ENCODE data around the gene RALB.

Gene RALB

DNA sequence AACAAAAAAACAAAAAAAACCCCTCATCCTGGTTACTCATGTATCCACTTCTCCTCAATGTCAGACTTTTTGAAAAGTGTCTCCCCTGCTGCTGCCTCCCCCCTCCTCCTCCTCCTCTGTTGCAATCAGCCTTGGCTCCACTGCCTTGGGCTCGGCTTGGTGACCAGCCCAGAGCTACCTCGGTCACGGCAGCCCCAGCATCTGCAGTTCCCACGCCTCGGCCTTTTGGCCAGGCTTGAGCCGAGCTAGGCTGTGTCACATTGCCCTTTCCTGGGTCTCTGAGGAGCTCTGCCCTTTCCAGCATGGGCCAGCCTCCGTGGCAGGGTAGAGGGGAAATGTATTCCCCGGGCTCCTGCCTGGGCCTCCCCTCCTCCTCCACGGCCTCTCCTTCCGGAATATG lies 70.6 kb downstream of the RALB start:
- TF ChIP-seq, protein P1, sequence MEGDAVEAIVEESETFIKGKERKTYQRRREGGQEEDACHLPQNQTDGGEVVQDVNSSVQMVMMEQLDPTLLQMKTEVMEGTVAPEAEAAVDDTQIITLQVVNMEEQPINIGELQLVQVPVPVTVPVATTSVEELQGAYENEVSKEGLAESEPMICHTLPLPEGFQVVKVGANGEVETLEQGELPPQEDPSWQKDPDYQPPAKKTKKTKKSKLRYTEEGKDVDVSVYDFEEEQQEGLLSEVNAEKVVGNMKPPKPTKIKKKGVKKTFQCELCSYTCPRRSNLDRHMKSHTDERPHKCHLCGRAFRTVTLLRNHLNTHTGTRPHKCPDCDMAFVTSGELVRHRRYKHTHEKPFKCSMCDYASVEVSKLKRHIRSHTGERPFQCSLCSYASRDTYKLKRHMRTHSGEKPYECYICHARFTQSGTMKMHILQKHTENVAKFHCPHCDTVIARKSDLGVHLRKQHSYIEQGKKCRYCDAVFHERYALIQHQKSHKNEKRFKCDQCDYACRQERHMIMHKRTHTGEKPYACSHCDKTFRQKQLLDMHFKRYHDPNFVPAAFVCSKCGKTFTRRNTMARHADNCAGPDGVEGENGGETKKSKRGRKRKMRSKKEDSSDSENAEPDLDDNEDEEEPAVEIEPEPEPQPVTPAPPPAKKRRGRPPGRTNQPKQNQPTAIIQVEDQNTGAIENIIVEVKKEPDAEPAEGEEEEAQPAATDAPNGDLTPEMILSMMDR (IDR thresholded peaks at IDR 0.05; ENCODE audit: low read depth, low read length, missing control alignments): no peak
- H3K4me3 ChIP-seq (replicated peaks; ENCODE audit: low read depth, low read length): no peak overlapping the region
- DNase-seq (ENCODE audit: extremely low read depth, low read depth): no peak

DNA sequence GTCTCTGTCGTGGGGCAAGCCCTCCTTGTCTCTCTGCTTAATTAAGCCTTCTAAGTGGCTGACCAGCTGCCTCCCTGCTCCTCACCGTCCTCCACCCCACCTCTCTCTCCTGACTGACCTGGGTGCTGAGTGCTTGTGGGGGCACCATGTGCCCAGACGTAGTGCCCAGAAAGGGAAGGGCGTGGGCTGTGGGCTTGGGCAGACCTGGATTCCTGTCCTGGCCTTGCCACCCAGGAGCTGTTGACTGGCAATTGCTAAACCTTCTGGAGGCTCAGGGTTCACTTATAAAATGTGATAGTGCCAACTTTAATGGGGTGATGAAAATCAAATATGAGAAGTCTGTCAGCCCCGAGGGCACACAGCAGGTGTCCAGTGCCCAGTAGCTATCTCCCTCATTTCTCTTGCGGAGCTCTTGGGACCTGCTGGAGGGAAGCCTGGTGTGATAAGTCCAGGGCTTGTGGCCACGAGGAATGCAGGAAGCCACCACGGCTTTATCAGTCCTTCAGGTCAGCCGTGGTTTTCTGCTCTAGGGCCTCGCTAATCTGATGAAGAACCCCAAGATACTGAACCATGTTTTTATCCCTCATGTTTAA lies 71.3 kb downstream of the RALB start:
- H3K4me3 ChIP-seq (replicated peaks; ENCODE audit: low read depth, low read length): no peak overlapping the region
- DNase-seq (ENCODE audit: extremely low read depth, low read depth): no peak
- TF ChIP-seq, protein P1 (IDR thresholded peaks at IDR 0.05; ENCODE audit: low read depth, low read length, missing control alignments): no peak

DNA sequence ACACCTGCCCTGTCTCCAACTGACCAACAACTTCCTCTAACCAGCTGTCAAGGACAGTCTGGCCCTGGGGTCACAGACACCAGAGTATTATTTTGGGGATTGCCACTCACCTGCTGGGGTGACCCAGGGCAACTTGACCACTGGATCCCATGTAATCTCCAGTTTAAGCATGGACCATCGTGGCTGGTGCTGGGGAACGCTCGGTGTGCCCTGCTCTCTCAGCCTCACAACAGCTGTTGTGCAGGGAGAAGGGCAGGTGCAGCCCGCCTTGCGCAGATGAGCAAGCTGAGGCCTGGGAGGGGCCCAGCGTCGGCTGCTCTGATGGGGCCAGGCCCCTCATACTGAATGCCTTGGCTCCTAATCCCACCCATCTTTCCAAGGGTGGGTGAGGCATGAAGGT lies 72.3 kb downstream of the RALB start:
- DNase-seq (ENCODE audit: extremely low read depth, low read depth): no peak
- no peak overlapping the region for H3K4me3 ChIP-seq (replicated peaks; ENCODE audit: low read depth, low read length)
- TF ChIP-seq, protein P1 (IDR thresholded peaks at IDR 0.05; ENCODE audit: low read depth, low read length, missing control alignments): no peak

DNA sequence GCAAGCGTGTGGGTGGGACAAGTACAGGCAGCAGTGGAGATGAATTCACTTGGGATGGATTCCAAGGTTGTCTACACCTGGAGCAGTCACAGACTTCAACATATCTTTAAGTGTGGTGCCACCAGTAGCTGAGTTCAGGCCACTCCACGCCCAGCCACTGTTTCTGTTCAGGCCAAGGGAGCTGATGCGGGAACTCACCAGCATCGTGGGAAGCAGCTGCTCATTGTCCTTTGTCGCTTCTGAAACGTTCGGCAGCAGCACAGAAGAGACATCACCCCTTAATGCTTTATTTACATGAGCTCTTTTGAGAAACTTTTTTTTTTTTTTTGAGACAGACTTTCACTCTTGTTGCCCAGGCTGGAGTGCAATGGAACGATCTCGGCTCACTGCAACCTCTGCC lies 73.4 kb downstream of the RALB start:
- no peak overlapping the region for H3K4me3 ChIP-seq (replicated peaks; ENCODE audit: low read depth, low read length)
- DNase-seq (ENCODE audit: extremely low read depth, low read depth): no peak
- TF ChIP-seq, protein P1 (IDR thresholded peaks at IDR 0.05; ENCODE audit: low read depth, low read length, missing control alignments): no peak

DNA sequence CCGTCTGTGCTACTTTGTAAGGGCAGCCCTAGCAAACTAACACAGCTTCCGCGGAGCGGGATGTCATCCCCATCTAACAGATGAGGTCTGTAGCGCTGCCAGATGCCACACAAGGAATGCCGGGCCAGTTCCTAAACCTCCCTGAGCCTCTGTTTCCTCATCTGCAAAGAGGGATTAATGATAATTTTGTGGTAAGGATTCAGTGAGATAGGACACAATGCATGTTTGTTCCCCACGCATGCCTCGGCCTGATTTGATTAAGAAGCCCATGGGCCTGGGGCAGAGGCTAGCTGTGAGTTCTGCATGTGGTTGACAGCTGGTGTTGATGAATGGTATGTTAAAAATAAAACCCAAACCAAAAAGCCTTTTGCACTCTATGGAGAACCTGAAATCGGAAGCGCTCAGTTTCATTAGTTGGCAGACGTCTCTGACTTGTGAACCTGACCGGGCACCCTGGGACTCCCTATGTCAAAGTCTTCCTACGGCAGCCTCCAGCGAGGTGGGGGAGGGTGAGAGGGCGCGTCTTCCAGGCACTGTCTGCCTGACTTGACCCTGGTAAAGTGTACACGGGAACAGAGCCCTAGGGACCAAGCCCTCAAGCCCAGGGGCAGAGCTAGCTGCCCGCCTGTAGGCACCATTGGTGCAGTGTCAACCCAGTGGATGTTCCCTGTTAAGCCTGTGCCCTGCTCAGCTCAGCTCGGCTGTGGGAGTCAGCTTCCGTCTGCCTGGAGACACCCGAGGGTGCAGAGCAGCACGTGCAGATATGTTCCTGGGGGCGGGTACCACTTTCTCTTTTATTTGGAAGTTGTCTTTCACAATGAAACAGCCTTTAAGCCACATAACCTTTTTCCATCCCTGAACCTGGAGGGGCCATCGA lies 78.5 kb downstream of the RALB start:
- no peak overlapping the region for H3K4me3 ChIP-seq (replicated peaks; ENCODE audit: low read depth, low read length)
- TF ChIP-seq, protein P1 (IDR thresholded peaks at IDR 0.05; ENCODE audit: low read depth, low read length, missing control alignments): no peak
- no peak for DNase-seq (ENCODE audit: extremely low read depth, low read depth)

DNA sequence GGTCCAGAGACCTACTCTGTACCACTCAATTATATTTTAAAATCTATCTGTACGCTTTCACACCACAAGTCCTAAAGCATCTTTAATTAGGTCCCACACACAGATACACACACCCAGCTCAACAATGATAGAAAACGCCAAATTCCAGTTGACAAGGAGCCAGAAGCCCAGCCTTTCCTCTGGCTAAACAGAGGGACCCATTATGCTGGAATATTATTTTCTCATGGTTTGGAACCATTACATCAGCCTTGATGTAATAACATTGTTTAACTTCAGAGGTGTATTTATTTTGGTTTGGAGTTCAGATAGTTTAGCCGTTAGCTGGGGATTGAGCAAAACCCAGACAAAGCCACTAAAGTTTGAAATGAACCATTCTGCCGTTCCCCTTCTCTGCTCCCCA lies 79.3 kb downstream of the RALB start:
- no peak overlapping the region for H3K4me3 ChIP-seq (replicated peaks; ENCODE audit: low read depth, low read length)
- DNase-seq (ENCODE audit: extremely low read depth, low read depth): no peak
- TF ChIP-seq, protein P1 (IDR thresholded peaks at IDR 0.05; ENCODE audit: low read depth, low read length, missing control alignments): no peak

Measured in HFF-Myc (cell line).